Choroid plexus epithelial cell (primary cell): ENCODE measurements around the gene DYNLT2B.
"Not testable (repeated sequence)": the region's sequence is repeated elsewhere in the genome, so short reads cannot be mapped to it uniquely, and the experiment has no call there.

Experiments used
- DNase-seq: peaks from one replicate; pipeline ENCODE4 v3.0.0-alpha.2; 2010; ENCODE audit warnings: low read depth
- H3K4me3 ChIP-seq: 2 replicates; pipeline ENCODE4 v1.5.1; 2011; ENCODE audit warnings: low read depth, mild to moderate bottlenecking, control low read depth, low read length, moderate library complexity
- CTCF ChIP-seq: conservative IDR thresholded peaks from 2 replicates; pipeline ENCODE4 v1.5.1; 2011; ENCODE audit warnings: low read depth, mild to moderate bottlenecking, control low read depth, inconsistent platforms, low read length, moderate library complexity

Gene DYNLT2B

GRCh38 chr3:196354132-196354531 lies 36.1 kb upstream of the DYNLT2B start:
- no peak overlapping the region for H3K4me3 ChIP-seq
- no peak for TF ChIP-seq CTCF
- DNase-seq = no peak

GRCh38 chr3:196351541-196351940 lies 33.5 kb upstream of the DYNLT2B start:
- no peak overlapping the region for H3K4me3 ChIP-seq
- no peak for TF ChIP-seq CTCF
- DNase-seq = no peak

GRCh38 chr3:196350067-196350466 lies 32.0 kb upstream of the DYNLT2B start:
- TF ChIP-seq CTCF = no peak
- DNase-seq = no peak

GRCh38 chr3:196348698-196349097 lies 30.7 kb upstream of the DYNLT2B start:
- no peak for DNase-seq
- no peak for TF ChIP-seq CTCF
- H3K4me3 ChIP-seq = no peak overlapping the region

More at GRCh38 chr3:196350067-196350466, 32.0 kb upstream of the DYNLT2B start:
- no peak overlapping the region for H3K4me3 ChIP-seq

- no peak for TF ChIP-seq CTCF
- no peak for DNase-seq
- no peak overlapping the region for H3K4me3 ChIP-seq
These were observed 26.6 kb upstream of the DYNLT2B start for GRCh38 chr3:196344663-196345062.

GRCh38 chr3:196343917-196344316 lies 25.9 kb upstream of the DYNLT2B start:
- DNase-seq, H3K4me3 ChIP-seq: not testable (repeated sequence)

GRCh38 chr3:196341137-196341536 lies 23.1 kb upstream of the DYNLT2B start:
- H3K4me3 ChIP-seq = no peak overlapping the region
- no peak for TF ChIP-seq CTCF
- peak; percentile 84 for DNase-seq

- no peak for DNase-seq
- TF ChIP-seq CTCF = no peak
- H3K4me3 ChIP-seq = no peak overlapping the region
These were observed 22.4 kb upstream of the DYNLT2B start for GRCh38 chr3:196340466-196340865.
